GM19035 (cell line): ENCODE measurements around the gene ME1.
"Not testable (repeated sequence)": the region's sequence is repeated elsewhere in the genome, so short reads cannot be mapped to it uniquely, and the experiment has no call there.

Source experiments
- ATAC-seq: cut with Tn5 transposase; IDR thresholded peaks from one replicate; pipeline ENCODE4 v1.9.1; 2021; ENCODE audit not compliant: unreplicated experiment

The ME1 gene

DNA sequence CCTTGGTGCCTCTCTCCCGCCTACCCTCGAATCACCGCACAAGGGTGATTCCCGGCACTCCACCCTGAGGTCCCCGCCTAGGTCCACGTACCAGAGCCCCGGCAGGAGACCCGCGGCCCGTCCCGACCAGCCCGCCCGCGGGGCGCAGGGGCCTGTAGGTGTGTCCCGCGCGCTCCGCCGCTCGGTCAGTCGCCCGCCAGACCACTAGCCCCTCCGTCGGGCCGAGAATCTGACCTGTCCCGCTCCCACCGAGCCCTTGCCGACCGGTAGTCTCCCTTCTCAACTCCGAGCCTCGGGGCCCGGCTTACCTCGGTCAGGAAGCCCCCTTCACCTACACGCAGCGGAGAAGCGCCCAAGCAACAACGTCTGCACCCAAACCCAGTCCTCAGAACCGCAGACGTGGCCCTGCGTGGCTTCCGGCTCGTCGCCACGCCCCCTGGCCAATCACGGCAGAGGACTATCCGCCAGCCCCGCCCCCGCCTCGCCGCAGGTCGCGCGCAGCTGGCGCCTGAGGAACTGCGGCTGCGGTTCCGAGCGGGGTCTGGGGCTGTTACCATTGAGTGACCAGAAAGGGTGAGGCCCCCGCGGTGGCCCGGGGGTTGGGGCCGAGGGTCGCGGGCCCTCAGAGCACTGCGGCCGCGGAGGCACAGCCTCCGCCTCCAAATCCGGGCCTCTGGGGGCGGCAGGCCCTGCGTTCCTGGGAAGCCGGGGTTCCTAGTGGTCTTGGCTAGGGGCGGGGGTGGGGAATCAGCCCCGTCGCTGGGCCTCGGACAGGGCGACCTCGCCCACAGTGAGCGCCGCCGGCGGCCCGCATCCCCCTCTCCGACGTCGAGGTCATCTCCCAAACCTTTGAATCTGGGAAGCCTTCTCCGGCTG is 237.7 kb downstream of the ME1 start, which contains the start of the genes PGM3 and RWDD2A:
Gene PGM3 (minus strand): TSS at position 395 of the 876 bp plus-strand sequence. CDS start 2,253 bp downstream, outside the sequence.
Gene RWDD2A (plus strand): TSS at position 487 of the 876 bp plus-strand sequence. CDS start 1,095 bp downstream, outside the sequence.
- peak; percentile 97 for ATAC-seq

- no peak for ATAC-seq
These were observed 238.4 kb downstream of the ME1 start for GRCh38 chr6:83192456-83192855.

- ATAC-seq, result not testable (repeated sequence)
These were observed 238.9 kb downstream of the ME1 start for GRCh38 chr6:83191974-83192373.

DNA sequence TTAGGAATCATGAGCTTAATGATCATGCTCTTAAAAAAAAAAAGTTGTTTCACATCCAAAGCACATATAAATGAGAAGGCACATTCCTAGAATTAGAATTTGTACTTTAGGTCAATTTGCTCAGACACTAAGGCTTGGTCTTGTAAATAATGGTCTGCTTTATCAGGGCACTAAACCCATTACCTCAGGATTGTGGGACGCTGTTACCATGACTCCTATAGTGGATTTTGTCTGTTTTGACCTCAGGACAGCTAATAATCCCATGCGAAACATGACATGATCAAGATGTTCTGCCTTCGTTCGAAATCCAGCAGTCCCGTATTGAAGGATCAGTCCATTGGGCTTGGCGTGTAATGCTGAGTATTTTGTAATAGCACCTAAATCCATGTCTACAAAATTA is 240.2 kb downstream of the ME1 start:
- ATAC-seq, result no peak

GRCh38 chr6:83188501-83188900 is 242.3 kb downstream of the ME1 start:
- ATAC-seq, result no peak

DNA sequence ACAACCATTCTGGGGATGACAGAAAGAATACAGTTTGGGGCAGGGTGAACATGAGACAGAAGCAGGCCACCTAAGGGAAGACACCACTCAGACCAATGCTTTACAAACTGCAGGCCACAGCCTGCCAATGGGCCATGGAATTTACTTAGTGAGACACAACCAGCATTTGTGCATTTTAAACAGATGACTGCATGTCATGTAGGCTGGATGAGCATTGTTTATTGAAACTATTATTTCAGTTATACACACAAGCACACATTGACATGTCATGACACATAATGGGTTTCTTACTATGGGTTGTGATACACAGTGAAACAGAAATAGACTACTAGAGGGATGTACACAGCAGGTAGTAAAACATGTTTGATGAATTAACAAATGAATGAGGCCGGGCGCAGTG is 245.8 kb downstream of the ME1 start:
- no peak for ATAC-seq

GRCh38 chr6:83183082-83183828 is 247.6 kb downstream of the ME1 start:
- ATAC-seq, result no peak

DNA sequence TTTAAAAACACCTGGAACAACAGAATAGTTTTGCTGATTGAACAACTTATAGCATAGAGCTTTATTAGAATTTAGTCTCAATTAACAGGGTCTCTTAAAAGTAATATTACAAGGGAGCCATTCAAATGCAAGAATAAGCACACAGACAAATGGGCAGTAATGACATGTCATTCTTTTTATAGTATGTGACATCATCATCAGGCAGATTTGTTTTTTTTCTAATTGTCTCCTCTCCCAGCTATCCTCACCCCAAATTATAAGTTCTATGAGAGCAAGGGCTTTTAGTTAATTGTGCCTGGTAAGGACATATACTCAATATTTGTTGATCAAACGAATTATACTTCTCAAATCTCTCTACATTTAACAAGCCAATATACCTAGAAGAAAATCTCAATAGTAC is 248.7 kb downstream of the ME1 start:
- no peak for ATAC-seq

GRCh38 chr6:83180426-83180950 is 250.4 kb downstream of the ME1 start:
- no peak for ATAC-seq

DNA sequence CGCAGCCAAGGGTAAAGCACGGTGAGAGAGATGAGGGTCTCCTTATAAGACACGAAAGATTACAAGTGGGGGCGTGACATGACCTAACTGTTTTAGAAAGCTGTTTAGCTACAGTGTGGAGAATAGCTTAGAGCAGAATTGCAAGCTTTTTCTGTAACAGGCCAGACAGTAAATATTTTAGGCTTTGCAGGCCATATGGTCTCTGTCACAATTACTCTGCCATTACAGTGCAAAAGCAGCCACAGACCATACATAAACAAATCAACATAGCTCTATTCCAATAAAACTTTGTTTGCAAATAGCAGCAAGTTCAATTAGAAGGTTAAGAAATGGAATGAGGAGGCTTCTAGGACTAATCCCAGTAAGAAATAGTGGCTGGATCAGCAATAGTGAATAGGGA is 254.6 kb downstream of the ME1 start:
- no peak for ATAC-seq

DNA sequence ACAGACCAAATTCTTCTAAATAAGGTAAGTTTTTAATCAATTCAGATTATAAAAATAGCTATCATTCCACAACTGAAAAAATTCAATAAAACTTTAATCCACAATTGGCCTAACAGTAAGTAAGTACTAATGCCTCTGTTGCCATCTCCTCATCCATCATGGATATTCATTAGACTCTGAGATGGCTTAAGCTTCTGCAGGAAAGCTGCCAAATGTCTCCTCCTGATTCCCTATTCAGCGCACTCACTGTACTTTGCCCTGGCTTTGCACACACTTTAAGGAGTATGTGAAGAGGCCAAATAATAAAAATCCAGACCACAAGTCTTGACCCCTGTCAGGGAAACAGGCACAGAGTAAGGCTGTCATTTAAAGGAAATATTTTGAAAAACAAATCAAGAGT is 261.3 kb downstream of the ME1 start:
- ATAC-seq, result no peak

DNA sequence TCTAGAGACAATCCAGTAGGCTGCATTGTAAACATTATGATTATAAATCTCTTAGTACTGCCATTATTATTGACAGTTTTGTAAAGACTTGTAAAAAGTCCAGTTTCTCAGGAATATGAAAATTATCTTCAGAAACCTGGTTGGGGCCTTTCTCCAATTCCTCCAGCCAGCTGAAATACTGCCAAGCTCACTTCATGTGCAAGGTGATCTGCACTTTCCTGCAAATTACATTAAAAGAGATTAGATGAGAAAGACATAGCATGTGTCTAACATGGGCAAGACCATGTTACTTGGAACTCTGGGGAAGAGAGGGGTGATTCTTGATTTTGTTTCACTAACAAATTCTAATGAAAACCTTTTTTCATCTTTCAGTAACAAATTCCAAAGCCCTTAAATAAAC is 261.7 kb downstream of the ME1 start:
- no peak for ATAC-seq

DNA sequence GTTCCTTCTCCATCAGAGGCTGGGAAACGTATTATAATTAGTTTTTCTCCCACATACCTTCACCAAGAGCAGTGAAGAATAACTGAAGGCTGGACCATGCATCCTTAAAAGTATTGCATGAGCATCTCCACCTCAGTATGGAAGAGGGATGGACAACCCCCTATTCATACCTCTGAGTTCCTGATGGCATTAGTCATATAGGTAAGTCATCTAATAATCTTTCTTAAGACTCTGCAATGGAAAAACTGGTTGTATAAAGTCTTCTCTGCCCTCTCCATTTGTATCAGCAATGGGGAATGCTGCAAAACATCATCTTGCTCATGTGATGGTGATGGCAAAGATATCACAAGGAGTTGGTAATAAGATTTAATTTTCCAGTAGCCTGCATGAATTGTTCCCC is 262.3 kb downstream of the ME1 start:
- no peak for ATAC-seq

DNA sequence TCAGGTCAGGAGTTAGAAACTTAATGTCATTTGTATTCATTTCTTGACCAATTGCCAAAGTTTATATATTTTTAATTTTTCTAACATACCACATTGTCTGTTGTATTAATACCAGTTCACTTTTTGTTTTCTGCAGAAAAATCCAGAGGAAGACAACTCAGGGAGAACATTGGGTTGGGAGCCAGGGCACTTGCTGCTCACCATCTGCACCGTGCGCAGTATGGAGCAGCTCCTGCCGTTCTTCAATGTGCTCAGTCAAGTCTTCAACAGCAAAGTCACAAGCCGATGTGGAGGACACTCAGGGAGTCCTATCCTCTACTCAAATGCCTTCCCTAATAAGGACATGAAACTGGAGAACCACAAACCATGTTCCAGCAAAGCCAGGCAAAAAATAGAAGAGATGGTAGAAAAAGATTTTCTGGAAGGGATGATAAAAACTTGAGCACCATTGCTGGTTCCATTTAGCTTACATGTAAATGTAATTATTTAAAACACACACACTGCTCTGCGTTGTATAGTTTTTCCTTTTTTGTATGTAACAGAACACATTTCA is 263.0 kb downstream of the ME1 start:
- no peak for ATAC-seq
